Sigmoid colon (tissue), 4 donors: Measurements from ENCODE around the gene GJB2.

Experiments
- CTCF ChIP-seq, 4 experiments: fragments of 450-650 bp in 3 of 4; fragments of 200-600 bp in 1 of 4; IDR thresholded peaks; one replicate each; pipeline ENCODE4 v1.5.1; 2016 to 2019; ENCODE audit warnings: antibody characterized with exemption in 4 of 4, mild to moderate bottlenecking in 3 of 4, moderate library complexity in 2 of 4
- EP300 ChIP-seq, 4 donors: sonication (generic); formaldehyde crosslinking; IDR thresholded peaks; one replicate each; pipeline ENCODE4 v1.6.1; 2017; ENCODE audit warnings: antibody characterized with exemption in 4 of 4
- POLR2A ChIP-seq, 2 donors: fragments of 450-650 bp; IDR thresholded peaks; one replicate each; pipeline ENCODE4 v1.6.1; 2016; ENCODE audit warnings: antibody characterized with exemption in 2 of 2, mild to moderate bottlenecking in 2 of 2, moderate library complexity in 2 of 2
- POLR2AphosphoS5 ChIP-seq, 4 donors: sonication (generic); formaldehyde crosslinking; IDR thresholded peaks; one replicate each; pipeline ENCODE4 v1.6.1; 2017; ENCODE audit warnings: antibody characterized with exemption in 4 of 4

GRCh38 chr13:20239748-20240147, 47.0 kb upstream of the GJB2 start:
- no peak for TF ChIP-seq POLR2AphosphoS5 (IDR thresholded peaks at IDR 0.05)
- TF ChIP-seq POLR2A (IDR thresholded peaks at IDR 0.05), result no peak
- TF ChIP-seq CTCF (IDR thresholded peaks at IDR 0.05), result no peak
- TF ChIP-seq EP300 (IDR thresholded peaks at IDR 0.05), result no peak
